SK-N-SH treated with all-trans-retinoic acid at 6 μM for 48 hours (cell line): Measurements from ENCODE around the gene TUBA1C.
"Not testable (repeated sequence)": the region's sequence is repeated elsewhere in the genome, so short reads cannot be mapped to it uniquely, and the experiment has no call there.

Source experiments
- ATAC-seq: fragments of 200-7000 bp; cut with Tn5 transposase; 3 replicates; pipeline ENCODE4 v1.9.1; 2020; ENCODE audit warnings: mild to moderate bottlenecking, moderate library complexity
- ARNTL ChIP-seq: fragments of 450-650 bp; formaldehyde crosslinking; IDR thresholded peaks from 2 replicates; pipeline ENCODE4 v1.5.0; 2020; ENCODE audit warnings: low read depth, mild to moderate bottlenecking, moderate library complexity, borderline replicate concordance
- BACH2 ChIP-seq: fragments of 250-450 bp; sonication (Bioruptor Pico); IDR thresholded peaks from 2 replicates; pipeline ENCODE4 v1.9.0; 2021; ENCODE audit warnings: mild to moderate bottlenecking, borderline replicate concordance
- CSDC2 ChIP-seq: fragments of 250-450 bp; sonication (Bioruptor Pico); IDR thresholded peaks from 2 replicates; pipeline ENCODE4 v1.5.0; 2020; ENCODE audit warnings: mild to moderate bottlenecking, moderate library complexity
- GLIS3 ChIP-seq: fragments of 250-450 bp; sonication (Bioruptor Pico); IDR thresholded peaks from 2 replicates; pipeline ENCODE4 v1.5.0; 2020; ENCODE audit warnings: mild to moderate bottlenecking, moderate library complexity
- ISL1 ChIP-seq: fragments of 250-450 bp; sonication (Bioruptor Pico); IDR thresholded peaks from 2 replicates; pipeline ENCODE4 v2.1.2; 2022; ENCODE audit warnings: mild to moderate bottlenecking, moderate library complexity
- OSR1 ChIP-seq: fragments of 250-450 bp; sonication (Bioruptor Pico); IDR thresholded peaks from 2 replicates; pipeline ENCODE4 v1.8.0; 2022; ENCODE audit warnings: moderate library complexity, mild to moderate bottlenecking, inconsistent platforms
- PPARA ChIP-seq: fragments of 250-450 bp; sonication (Bioruptor Pico); IDR thresholded peaks from 2 replicates; pipeline ENCODE4 v1.5.0; 2020; ENCODE audit warnings: mild to moderate bottlenecking, borderline replicate concordance
- RARB ChIP-seq: fragments of 250-450 bp; sonication (Bioruptor Pico); IDR thresholded peaks from 2 replicates; pipeline ENCODE4 v1.8.0; 2021; ENCODE audit warnings: mild to moderate bottlenecking, moderate library complexity
- SNAI2 ChIP-seq: fragments of 250-450 bp; sonication (Bioruptor Pico); IDR thresholded peaks from 2 replicates; pipeline ENCODE4 v1.5.0; 2020; ENCODE audit warnings: mild to moderate bottlenecking, moderate library complexity
- TCF4 ChIP-seq: fragments of 250-450 bp; sonication (Bioruptor Pico); IDR thresholded peaks from 2 replicates; pipeline ENCODE4 v1.8.0; 2021; ENCODE audit warnings: mild to moderate bottlenecking, moderate library complexity, borderline replicate concordance
- TOX ChIP-seq: fragments of 250-450 bp; sonication (Bioruptor Pico); IDR thresholded peaks from 2 replicates; pipeline ENCODE4 v1.8.0; 2021; ENCODE audit warnings: mild to moderate bottlenecking, moderate library complexity, borderline replicate concordance
- ZC3H10 ChIP-seq: fragments of 250-450 bp; sonication (Bioruptor Pico); IDR thresholded peaks from 2 replicates; pipeline ENCODE4 v1.5.1; 2021; ENCODE audit warnings: mild to moderate bottlenecking, moderate library complexity
- ZFP3 ChIP-seq: fragments of 250-450 bp; sonication (Bioruptor Pico); IDR thresholded peaks from 2 replicates; pipeline ENCODE4 v1.5.0; 2020; ENCODE audit warnings: mild to moderate bottlenecking, moderate library complexity
- ZFP30 ChIP-seq: fragments of 450-650 bp; formaldehyde crosslinking; IDR thresholded peaks from 2 replicates; pipeline ENCODE4 v1.5.0; 2022; ENCODE audit warnings: mild to moderate bottlenecking, moderate library complexity
- ZNF565 ChIP-seq: fragments of 450-650 bp; formaldehyde crosslinking; conservative IDR thresholded peaks from 2 replicates; pipeline ENCODE4 v1.5.0; 2020; ENCODE audit warnings: low read depth, mild to moderate bottlenecking, moderate library complexity
- ZNF70 ChIP-seq: fragments of 450-650 bp; formaldehyde crosslinking; IDR thresholded peaks from 2 replicates; pipeline ENCODE4 v1.5.0; 2020; ENCODE audit warnings: mild to moderate bottlenecking, moderate library complexity
- TF ChIP-seq, protein P1 (sequence below): fragments of 250-450 bp; sonication (Bioruptor Pico); IDR thresholded peaks from 2 replicates; pipeline ENCODE4 v1.5.1; 2020; ENCODE audit warnings: low read depth, mild to moderate bottlenecking, moderate library complexity
- TF ChIP-seq, protein P2 (sequence below): fragments of 250-450 bp; sonication (Bioruptor Pico); IDR thresholded peaks from 2 replicates; pipeline ENCODE4 v1.8.0; 2021; ENCODE audit warnings: low read depth, mild to moderate bottlenecking, moderate library complexity, borderline replicate concordance
- TF ChIP-seq, protein P3 (sequence below): fragments of 250-450 bp; sonication (Bioruptor Pico); IDR thresholded peaks from 2 replicates; pipeline ENCODE4 v1.8.0; 2020; ENCODE audit warnings: mild to moderate bottlenecking, moderate library complexity, borderline replicate concordance

The TUBA1C gene

DNA sequence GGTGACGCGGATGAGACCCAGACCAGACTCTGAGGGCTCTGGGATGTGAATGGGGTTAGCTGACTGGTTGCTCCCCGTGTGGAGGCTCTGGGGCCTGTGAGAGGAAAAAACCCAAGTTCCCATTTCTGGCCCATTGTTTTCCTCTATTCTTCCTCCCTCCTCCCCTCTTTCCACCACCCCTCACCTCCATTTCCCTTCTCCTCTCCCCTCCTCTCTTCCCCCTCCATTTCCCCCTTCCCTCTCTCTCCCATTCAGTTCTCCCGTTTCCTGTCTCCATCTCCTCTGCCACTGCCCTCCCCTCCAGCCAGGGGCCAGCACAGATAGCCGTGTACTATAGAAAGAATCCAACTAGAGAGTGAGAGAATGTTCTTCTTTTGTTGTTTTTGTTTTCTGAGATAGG lies 17.4 kb downstream of the TUBA1C start:
- TF ChIP-seq ZC3H10 (CRISPR knock-in tag): no peak
- TF ChIP-seq ARNTL (CRISPR knock-in tag): no peak
- TF ChIP-seq GLIS3 (CRISPR knock-in tag): no peak
- TF ChIP-seq, protein P1, sequence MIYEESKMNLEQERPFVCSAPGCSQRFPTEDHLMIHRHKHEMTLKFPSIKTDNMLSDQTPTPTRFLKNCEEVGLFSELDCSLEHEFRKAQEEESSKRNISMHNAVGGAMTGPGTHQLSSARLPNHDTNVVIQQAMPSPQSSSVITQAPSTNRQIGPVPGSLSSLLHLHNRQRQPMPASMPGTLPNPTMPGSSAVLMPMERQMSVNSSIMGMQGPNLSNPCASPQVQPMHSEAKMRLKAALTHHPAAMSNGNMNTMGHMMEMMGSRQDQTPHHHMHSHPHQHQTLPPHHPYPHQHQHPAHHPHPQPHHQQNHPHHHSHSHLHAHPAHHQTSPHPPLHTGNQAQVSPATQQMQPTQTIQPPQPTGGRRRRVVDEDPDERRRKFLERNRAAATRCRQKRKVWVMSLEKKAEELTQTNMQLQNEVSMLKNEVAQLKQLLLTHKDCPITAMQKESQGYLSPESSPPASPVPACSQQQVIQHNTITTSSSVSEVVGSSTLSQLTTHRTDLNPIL (CRISPR knock-in tag): no peak
- no peak for TF ChIP-seq ZNF565
- no peak for TF ChIP-seq ZFP30 (CRISPR knock-in tag)
- TF ChIP-seq ZFP3 (CRISPR knock-in tag): no peak
- TF ChIP-seq TCF4 (CRISPR knock-in tag): no peak
- TF ChIP-seq PPARA (CRISPR knock-in tag): no peak
- TF ChIP-seq ISL1 (CRISPR knock-in tag): no peak
- TF ChIP-seq CSDC2: no peak
- no peak for TF ChIP-seq TOX
- TF ChIP-seq, all 23 proteins: peak for 0
- ATAC-seq: no peak

DNA sequence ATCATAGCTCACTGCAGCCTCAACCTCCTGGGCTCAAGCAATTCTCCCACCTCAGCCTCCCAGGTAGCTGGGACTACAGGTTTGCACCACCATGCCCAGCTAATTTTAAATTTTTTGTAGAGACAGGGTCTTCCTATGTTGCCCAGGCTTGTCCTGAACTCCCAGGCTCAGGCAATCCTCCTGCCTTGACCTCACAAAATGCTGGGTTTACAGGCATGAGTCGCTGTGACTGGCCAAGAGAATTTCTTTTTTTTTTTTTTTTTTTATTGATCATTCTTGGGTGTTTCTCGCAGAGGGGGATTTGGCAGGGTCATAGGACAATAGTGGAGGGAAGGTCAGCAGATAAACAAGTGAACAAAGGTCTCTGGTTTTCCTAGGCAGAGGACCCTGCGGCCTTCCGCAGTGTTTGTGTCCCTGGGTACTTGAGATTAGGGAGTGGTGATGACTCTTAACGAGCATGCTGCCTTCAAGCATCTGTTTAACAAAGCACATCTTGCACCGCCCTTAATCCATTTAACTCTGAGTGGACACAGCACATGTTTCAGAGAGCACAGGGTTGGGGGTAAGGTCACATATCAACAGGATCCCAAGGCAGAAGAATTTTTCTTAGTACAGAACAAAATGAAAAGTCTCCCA lies 18.0 kb downstream of the TUBA1C start:
- not testable (repeated sequence) for ATAC-seq

DNA sequence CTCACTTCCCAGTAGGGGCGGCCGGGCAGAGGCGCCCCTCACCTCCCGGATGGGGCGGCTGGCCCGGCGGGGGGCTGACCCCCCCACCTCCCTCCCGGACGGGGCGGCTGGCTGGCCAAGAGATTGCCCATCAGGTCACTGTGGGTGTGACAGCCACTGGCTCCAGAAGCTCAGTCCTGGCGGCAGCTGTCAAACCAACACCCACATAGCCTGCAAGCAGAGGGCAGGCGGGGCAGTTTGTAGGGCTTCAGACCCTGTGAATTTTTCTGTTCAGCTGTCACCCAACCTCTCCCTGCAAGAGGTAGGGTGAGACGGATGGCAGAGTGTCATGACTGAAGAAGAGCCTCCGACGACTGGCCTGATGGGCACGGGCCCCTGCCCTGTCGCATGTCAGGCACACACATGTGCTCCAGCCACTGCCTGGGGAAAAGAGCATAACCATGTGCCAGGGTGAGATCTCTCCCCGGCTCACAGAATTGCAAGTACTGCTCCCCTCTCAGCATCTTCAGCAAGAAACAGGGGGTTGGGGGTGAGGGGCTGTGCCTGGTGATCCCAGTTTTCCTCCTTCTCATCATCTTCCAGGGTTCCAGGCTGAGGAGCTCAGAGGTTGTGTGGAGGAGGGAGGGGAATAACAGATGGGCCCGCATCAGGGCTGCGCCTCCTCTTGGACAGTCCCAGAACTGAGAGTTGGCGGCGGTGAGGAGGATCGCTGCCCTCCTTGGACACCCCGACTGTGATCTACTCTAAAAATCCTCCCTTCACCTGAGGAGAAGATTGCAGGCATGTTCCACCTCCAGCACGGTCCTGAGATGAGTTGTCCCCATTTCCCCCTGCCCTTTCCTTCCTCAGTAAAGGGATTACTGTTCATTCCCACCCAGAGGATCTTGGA lies 18.9 kb downstream of the TUBA1C start:
- TF ChIP-seq, protein P2, sequence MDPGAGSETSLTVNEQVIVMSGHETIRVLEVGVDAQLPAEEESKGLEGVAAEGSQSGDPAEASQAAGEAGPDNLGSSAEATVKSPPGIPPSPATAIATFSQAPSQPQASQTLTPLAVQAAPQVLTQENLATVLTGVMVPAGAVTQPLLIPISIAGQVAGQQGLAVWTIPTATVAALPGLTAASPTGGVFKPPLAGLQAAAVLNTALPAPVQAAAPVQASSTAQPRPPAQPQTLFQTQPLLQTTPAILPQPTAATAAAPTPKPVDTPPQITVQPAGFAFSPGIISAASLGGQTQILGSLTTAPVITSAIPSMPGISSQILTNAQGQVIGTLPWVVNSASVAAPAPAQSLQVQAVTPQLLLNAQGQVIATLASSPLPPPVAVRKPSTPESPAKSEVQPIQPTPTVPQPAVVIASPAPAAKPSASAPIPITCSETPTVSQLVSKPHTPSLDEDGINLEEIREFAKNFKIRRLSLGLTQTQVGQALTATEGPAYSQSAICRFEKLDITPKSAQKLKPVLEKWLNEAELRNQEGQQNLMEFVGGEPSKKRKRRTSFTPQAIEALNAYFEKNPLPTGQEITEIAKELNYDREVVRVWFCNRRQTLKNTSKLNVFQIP (CRISPR knock-in tag): no peak
- TF ChIP-seq GLIS3 (CRISPR knock-in tag) (no peak), ZNF70 (CRISPR knock-in tag) (no peak), ZFP3 (CRISPR knock-in tag) (no peak), RARB (CRISPR knock-in tag) (no peak), ZFP30 (CRISPR knock-in tag) (no peak), ARNTL (CRISPR knock-in tag) (no peak)
- TF ChIP-seq, protein P1 (CRISPR knock-in tag): no peak
- peak; percentile 50; the same call in 2 of the 3 replicates for ATAC-seq

DNA sequence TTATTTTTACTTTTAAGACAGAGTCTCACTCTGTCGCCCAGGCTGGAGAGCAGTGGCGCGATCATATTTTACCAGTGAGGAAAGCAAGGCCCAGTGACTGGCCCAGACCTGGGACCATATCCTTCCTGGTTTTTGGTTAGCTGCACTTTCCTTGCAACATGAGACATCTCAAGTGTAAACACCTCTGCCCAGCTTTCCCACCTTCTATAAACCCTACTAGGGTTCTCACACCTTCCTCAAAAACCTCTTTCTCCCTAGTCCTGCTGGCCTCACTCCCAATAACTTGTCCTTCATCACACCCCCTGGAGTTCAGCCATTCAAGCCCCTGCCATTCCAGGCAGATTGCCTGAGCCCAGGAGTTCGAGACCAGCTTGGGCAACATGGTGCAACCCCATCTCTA lies 19.8 kb downstream of the TUBA1C start:
- ATAC-seq: no peak
- TF ChIP-seq ZFP3 (CRISPR knock-in tag): no peak
- no peak for TF ChIP-seq CSDC2
- TF ChIP-seq ARNTL (CRISPR knock-in tag): no peak
- no peak for TF ChIP-seq ZNF565
- TF ChIP-seq OSR1: no peak
- no peak for TF ChIP-seq SNAI2 (CRISPR knock-in tag)
- TF ChIP-seq GLIS3 (CRISPR knock-in tag): no peak

DNA sequence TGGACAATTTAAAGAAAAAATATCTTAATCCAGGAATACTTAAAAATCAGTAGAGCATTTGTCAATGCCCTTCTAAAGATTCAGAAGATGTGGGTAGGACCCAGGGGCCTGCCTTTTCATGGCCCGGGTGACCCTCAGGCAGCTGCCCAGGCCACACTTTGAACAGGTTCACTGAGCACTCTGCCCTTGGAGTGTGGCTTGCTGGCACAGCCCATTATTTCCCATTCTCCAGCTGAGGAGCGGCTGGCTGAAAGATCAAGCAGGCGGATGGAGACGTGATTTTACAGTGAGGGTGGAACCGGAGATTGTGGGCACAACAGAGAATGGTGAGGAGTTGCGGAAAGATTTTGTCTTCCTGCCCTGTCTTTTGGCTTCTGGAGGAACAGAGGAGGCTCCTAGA lies 23.0 kb downstream of the TUBA1C start:
- TF ChIP-seq BACH2 (no peak), ZC3H10 (CRISPR knock-in tag) (no peak), TOX (no peak), GLIS3 (CRISPR knock-in tag) (no peak), ZFP30 (CRISPR knock-in tag) (no peak), RARB (CRISPR knock-in tag) (no peak), CSDC2 (no peak), ZNF565 (no peak), ZFP3 (CRISPR knock-in tag) (no peak)
- TF ChIP-seq, protein P3, sequence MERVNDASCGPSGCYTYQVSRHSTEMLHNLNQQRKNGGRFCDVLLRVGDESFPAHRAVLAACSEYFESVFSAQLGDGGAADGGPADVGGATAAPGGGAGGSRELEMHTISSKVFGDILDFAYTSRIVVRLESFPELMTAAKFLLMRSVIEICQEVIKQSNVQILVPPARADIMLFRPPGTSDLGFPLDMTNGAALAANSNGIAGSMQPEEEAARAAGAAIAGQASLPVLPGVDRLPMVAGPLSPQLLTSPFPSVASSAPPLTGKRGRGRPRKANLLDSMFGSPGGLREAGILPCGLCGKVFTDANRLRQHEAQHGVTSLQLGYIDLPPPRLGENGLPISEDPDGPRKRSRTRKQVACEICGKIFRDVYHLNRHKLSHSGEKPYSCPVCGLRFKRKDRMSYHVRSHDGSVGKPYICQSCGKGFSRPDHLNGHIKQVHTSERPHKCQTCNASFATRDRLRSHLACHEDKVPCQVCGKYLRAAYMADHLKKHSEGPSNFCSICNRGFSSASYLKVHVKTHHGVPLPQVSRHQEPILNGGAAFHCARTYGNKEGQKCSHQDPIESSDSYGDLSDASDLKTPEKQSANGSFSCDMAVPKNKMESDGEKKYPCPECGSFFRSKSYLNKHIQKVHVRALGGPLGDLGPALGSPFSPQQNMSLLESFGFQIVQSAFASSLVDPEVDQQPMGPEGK (CRISPR knock-in tag): no peak
- ATAC-seq: no peak
